Panc1 (cell line): Measurements from ENCODE around the gene RPL14.

Source experiments
- CTCF ChIP-seq: fragments of 450-650 bp; IDR thresholded peaks from 2 replicates; pipeline ENCODE4 v1.5.1; 2017; ENCODE audit warnings: mild to moderate bottlenecking
- POLR2AphosphoS5 ChIP-seq: IDR thresholded peaks from 2 replicates; pipeline ENCODE4 v1.6.1; 2012; ENCODE audit warnings: mild to moderate bottlenecking, low read depth, low read length, moderate library complexity
- SIN3A ChIP-seq: IDR thresholded peaks from 2 replicates; pipeline ENCODE4 v1.6.1; 2012; ENCODE audit warnings: low read depth, mild to moderate bottlenecking, low read length, moderate library complexity, borderline replicate concordance; ENCODE audit not compliant: insufficient read depth

- no peak for TF ChIP-seq CTCF
- TF ChIP-seq POLR2AphosphoS5: no peak
- TF ChIP-seq SIN3A: no peak
These were observed 19.2 kb upstream of the RPL14 start for GRCh38 chr3:40437889-40438288.
